ENCODE data around the gene SHROOM3. TPM values are rescaled to one million over a fixed set of nuclear protein-coding genes. Genes with fewer than 3 reads are reported as not detected.
A peak's percentile ranks its signal among the peaks of the same experiment; 100 is the strongest.

Gene SHROOM3
- total and polyA plus RNA-seq, 2 of the 13 experiments (the other 11 are each of a cell fraction or from before 2014, with no cell fraction given): 0.01 TPM; not detected in 1

- TF ChIP-seq, protein P1, sequence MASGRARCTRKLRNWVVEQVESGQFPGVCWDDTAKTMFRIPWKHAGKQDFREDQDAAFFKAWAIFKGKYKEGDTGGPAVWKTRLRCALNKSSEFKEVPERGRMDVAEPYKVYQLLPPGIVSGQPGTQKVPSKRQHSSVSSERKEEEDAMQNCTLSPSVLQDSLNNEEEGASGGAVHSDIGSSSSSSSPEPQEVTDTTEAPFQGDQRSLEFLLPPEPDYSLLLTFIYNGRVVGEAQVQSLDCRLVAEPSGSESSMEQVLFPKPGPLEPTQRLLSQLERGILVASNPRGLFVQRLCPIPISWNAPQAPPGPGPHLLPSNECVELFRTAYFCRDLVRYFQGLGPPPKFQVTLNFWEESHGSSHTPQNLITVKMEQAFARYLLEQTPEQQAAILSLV (CRISPR knock-in tag; IDR thresholded peaks at IDR 0.05; ENCODE audit: borderline replicate concordance): no peak
- TF ChIP-seq ZNF644 (CRISPR knock-in tag; IDR thresholded peaks at IDR 0.05; ENCODE audit: low read depth) (peak; percentile 45; the same call in 1 of the 2 replicates), HNF4A (CRISPR knock-in tag; IDR thresholded peaks at IDR 0.05) (peak; percentile 48), ZNF652 (CRISPR knock-in tag; IDR thresholded peaks at IDR 0.05; ENCODE audit: borderline replicate concordance, low read depth) (no peak), ZIK1 (CRISPR knock-in tag; IDR thresholded peaks at IDR 0.05; ENCODE audit: borderline replicate concordance, low read depth) (no peak), GABPB1 (CRISPR knock-in tag; IDR thresholded peaks at IDR 0.05) (no peak), NAIF1 (CRISPR knock-in tag; IDR thresholded peaks at IDR 0.05; ENCODE audit: borderline replicate concordance) (no peak), NONO (IDR thresholded peaks at IDR 0.05) (no peak), NONO (CRISPR knock-in tag; conservative IDR thresholded peaks at IDR 0.05) (no peak), MYC (CRISPR knock-in tag; IDR thresholded peaks at IDR 0.05; ENCODE audit: borderline replicate concordance) (peak; percentile 51; the same call in 1 of the 2 replicates), NFATC3 (CRISPR knock-in tag; IDR thresholded peaks at IDR 0.05) (no peak), MIXL1 (CRISPR knock-in tag; IDR thresholded peaks at IDR 0.05) (no peak), ZNF562 (CRISPR knock-in tag; IDR thresholded peaks at IDR 0.05; ENCODE audit: borderline replicate concordance) (no peak), ZNF354B (CRISPR knock-in tag; IDR thresholded peaks at IDR 0.05) (no peak), ATF3 (CRISPR knock-in tag; IDR thresholded peaks at IDR 0.05) (no peak), ZNF101 (CRISPR knock-in tag; IDR thresholded peaks at IDR 0.05; ENCODE audit: borderline replicate concordance, low read depth) (no peak), IRF2 (CRISPR knock-in tag; IDR thresholded peaks at IDR 0.05) (no peak), U2AF2 (IDR thresholded peaks at IDR 0.05; ENCODE audit: low read depth, low read length) (no peak), FOXA1 (IDR thresholded peaks at IDR 0.05) (no peak), FOXA1 (CRISPR knock-in tag; IDR thresholded peaks at IDR 0.05) (no peak), ZKSCAN5 (CRISPR knock-in tag; IDR thresholded peaks at IDR 0.05) (no peak)
- TF ChIP-seq, protein P2, sequence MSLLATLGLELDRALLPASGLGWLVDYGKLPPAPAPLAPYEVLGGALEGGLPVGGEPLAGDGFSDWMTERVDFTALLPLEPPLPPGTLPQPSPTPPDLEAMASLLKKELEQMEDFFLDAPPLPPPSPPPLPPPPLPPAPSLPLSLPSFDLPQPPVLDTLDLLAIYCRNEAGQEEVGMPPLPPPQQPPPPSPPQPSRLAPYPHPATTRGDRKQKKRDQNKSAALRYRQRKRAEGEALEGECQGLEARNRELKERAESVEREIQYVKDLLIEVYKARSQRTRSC (CRISPR knock-in tag; IDR thresholded peaks at IDR 0.05; ENCODE audit: low read depth): no peak
- TF ChIP-seq, protein P3, sequence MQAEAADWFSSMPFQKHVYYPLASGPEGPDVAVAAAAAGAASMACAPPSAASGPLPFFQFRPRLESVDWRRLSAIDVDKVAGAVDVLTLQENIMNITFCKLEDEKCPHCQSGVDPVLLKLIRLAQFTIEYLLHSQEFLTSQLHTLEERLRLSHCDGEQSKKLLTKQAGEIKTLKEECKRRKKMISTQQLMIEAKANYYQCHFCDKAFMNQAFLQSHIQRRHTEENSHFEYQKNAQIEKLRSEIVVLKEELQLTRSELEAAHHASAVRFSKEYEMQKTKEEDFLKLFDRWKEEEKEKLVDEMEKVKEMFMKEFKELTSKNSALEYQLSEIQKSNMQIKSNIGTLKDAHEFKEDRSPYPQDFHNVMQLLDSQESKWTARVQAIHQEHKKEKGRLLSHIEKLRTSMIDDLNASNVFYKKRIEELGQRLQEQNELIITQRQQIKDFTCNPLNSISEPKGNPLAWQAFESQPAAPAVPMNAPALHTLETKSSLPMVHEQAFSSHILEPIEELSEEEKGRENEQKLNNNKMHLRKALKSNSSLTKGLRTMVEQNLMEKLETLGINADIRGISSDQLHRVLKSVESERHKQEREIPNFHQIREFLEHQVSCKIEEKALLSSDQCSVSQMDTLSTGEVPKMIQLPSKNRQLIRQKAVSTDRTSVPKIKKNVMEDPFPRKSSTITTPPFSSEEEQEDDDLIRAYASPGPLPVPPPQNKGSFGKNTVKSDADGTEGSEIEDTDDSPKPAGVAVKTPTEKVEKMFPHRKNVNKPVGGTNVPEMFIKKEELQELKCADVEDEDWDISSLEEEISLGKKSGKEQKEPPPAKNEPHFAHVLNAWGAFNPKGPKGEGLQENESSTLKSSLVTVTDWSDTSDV (CRISPR knock-in tag; IDR thresholded peaks at IDR 0.05): no peak
- TF ChIP-seq, protein P4, sequence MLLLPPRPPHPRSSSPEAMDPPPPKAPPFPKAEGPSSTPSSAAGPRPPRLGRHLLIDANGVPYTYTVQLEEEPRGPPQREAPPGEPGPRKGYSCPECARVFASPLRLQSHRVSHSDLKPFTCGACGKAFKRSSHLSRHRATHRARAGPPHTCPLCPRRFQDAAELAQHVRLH (CRISPR knock-in tag; IDR thresholded peaks at IDR 0.05; ENCODE audit: borderline replicate concordance, low read depth): no peak
- TF ChIP-seq, protein P5, sequence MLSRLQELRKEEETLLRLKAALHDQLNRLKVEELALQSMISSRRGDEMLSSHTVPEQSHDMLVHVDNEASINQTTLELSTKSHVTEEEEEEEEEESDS (CRISPR knock-in tag; IDR thresholded peaks at IDR 0.05; ENCODE audit: borderline replicate concordance): 0 out of 2 replicates have a peak, but pooled peaks have one; percentile 37
- TF ChIP-seq, protein P6, sequence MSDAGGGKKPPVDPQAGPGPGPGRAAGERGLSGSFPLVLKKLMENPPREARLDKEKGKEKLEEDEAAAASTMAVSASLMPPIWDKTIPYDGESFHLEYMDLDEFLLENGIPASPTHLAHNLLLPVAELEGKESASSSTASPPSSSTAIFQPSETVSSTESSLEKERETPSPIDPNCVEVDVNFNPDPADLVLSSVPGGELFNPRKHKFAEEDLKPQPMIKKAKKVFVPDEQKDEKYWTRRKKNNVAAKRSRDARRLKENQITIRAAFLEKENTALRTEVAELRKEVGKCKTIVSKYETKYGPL (CRISPR knock-in tag; IDR thresholded peaks at IDR 0.05): peak; percentile 74; the same call in 1 of the 2 replicates
These were observed 46.7 kb upstream of the SHROOM3 start (continued) for GRCh38 chr4:76388160-76388908.

Measured in HepG2 (cell line).